OCI-LY3 (cell line): ENCODE results near the gene BPIFB4.

ENCODE experiments used
- CTCF ChIP-seq: fragments of 200-600, 300-600 bp; sonication (generic); IDR thresholded peaks from 2 replicates; pipeline ENCODE4 v1.5.1; 2014; ENCODE audit warnings: antibody characterized with exemption, low read length, low read depth
- EZH2phosphoT487 ChIP-seq: fragments of 200-600 bp; shearing (Covaris generic); IDR thresholded peaks from 2 replicates; pipeline ENCODE4 v1.6.1; 2018; ENCODE audit warnings: antibody characterized with exemption, mixed run types, low read depth

DNA sequence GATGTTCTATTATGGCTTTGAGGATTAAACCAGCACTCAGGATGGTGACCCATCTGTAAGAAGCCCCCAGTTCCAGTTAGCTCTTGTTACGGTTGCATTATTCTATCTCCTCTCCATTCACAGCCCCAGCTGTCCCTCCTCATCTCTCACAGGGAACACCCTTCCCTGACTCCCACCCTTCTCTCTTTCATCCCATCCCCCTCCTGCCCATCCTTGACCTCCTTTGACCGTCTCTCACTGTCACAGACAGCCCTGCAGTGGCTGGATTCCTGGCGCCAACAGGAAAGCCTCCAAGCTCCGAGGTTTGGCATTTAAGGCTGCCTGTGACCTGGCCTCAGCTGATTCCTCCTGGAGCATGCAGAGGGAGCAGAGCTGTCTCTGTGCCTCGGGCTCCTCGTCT lies 4.2 kb upstream of the BPIFB4 start:
- TF ChIP-seq CTCF: no peak
- no peak for TF ChIP-seq EZH2phosphoT487
